GM04503 (cell line): Measurements from ENCODE around the gene MIA2.
"Not testable (repeated sequence)": the region's sequence is repeated elsewhere in the genome, so short reads cannot be mapped to it uniquely, and the experiment has no call there.

Source experiments
- DNase-seq: peaks from one replicate; pipeline ENCODE4 v3.0.0-alpha.2; 2012; ENCODE audit warnings: low read depth

Gene MIA2, protein sequence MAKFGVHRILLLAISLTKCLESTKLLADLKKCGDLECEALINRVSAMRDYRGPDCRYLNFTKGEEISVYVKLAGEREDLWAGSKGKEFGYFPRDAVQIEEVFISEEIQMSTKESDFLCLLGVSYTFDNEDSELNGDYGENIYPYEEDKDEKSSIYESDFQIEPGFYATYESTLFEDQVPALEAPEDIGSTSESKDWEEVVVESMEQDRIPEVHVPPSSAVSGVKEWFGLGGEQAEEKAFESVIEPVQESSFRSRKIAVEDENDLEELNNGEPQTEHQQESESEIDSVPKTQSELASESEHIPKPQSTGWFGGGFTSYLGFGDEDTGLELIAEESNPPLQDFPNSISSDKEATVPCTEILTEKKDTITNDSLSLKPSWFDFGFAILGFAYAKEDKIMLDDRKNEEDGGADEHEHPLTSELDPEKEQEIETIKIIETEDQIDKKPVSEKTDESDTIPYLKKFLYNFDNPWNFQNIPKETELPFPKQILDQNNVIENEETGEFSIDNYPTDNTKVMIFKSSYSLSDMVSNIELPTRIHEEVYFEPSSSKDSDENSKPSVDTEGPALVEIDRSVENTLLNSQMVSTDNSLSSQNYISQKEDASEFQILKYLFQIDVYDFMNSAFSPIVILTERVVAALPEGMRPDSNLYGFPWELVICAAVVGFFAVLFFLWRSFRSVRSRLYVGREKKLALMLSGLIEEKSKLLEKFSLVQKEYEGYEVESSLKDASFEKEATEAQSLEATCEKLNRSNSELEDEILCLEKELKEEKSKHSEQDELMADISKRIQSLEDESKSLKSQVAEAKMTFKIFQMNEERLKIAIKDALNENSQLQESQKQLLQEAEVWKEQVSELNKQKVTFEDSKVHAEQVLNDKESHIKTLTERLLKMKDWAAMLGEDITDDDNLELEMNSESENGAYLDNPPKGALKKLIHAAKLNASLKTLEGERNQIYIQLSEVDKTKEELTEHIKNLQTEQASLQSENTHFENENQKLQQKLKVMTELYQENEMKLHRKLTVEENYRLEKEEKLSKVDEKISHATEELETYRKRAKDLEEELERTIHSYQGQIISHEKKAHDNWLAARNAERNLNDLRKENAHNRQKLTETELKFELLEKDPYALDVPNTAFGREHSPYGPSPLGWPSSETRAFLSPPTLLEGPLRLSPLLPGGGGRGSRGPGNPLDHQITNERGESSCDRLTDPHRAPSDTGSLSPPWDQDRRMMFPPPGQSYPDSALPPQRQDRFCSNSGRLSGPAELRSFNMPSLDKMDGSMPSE (N-terminal part only)

DNA sequence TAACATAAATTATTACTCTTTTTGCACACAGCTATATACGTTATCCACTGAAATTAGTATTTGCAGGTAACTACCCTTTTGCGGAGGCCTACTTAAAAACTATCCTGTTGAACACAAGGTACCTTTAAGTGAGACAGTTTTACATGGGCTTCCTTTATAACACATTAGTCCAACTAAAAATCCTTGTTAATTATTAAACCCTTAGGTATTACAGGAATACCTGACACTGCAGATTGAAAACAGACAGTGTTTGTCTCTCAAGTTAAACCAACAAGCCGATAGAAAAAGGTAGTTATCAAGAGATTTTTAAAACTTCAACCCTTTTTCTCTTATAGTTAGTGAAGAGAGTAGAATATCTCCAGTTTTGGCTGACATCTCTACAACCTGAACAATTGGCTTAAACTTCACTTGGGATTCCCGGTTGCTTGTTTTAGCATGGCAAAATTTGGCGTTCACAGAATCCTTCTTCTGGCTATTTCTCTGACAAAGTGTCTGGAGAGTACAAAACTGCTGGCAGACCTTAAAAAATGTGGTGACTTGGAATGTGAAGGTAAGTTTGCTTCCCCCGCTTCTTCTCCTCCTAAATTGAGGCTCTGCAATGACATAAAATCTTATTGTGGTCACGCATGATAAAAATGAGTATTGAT lies at the start of gene MIA2:
Gene MIA2 (plus strand): TSS at position 236 of the 647 bp plus-strand sequence. CDS start 200 bp downstream, at position 436.
- DNase-seq, result no peak

DNA sequence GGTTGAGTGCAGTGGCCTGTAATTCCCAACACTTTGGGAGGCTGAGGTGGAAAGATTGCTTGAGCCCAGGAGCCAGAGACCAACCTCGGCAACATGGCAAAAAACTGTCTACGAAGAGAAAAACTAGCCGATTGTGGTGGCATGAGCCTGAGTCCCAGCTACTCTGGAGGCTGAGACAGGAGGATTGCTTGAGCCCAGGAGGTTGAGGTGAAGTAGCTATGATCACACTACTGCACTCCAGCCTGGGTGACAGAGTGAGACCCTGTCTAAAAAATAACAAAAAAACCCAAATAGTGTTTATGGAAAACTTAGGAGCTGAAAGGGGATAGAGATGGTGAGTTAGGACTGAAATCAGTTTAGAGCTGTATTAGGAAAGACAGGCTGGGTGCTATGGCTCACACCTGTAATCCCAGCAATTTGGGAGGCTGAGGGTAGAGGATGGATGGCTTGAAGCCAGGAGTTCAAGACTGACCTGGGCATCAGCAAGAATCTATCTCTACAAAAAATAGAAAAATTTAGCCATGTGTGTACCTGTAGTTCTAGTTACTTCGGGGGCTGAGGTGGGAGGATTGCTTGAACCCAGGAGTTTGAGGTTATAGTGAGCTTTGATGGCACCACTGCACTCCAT lies 49.0 kb upstream of the MIA2 start:
- DNase-seq, result no peak

DNA sequence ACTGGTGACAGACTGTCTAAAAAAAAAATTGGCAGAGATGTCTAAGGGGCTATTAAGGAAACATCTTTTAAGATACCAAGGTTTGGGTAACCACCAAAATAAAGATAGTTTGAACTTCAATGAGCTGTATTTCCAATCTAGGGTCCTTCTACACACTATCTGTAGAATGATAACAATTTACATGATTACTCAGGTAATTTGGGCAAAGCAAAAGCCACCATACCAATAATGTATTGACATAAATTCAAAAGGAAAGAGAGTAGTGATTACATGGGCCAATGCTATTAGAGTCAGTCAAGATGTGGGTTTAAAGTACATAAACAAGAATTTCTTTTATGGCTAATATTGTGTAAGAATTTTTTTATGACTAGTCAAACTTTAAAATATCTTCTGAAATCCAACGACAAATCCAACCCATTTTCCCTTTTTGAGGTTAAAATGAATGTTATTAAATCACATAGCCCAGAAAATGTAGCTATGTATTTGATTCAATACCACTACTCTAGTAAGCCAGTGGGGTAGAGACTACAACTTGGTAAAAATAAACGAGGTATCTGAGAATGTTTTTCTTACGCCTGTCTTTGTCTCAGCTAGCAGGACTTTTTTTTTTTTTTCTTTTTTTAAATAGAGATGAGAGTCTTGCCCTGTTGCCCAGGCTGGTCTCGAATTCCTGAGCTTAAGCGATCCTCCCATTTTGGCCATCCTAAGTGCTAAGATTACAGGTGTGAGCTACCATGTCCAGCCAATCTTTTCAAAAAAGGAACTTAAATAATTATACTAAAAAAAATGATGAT lies 48.3 kb upstream of the MIA2 start:
- DNase-seq, result no peak

DNA sequence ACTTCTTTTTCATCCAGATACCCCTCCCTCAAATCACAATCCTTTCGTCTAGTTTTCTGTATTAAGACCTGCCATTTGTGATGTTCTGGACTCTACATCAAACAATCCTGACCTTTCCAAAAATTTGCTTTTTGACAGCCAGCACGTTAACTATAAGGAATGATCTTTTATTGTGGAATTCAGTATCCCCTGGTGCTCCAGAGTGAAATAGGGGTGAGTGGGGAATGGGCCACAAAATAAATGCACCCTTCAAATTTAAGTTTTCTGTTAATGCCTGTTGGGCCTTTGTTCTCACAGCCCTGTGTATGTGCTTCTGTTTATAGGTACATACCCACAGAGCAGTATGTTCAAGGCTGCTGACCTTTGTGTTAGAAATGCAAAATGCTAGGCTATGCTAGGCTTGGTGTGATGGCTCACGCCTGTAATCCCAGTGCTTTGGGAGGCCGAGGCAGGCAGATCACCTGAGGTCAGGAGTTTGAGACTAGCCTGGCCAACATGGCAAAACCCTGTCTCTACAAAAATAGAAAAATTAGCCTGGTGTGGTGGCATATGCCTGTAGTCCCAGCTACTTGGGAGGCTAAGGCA lies 46.7 kb upstream of the MIA2 start:
- no peak for DNase-seq

DNA sequence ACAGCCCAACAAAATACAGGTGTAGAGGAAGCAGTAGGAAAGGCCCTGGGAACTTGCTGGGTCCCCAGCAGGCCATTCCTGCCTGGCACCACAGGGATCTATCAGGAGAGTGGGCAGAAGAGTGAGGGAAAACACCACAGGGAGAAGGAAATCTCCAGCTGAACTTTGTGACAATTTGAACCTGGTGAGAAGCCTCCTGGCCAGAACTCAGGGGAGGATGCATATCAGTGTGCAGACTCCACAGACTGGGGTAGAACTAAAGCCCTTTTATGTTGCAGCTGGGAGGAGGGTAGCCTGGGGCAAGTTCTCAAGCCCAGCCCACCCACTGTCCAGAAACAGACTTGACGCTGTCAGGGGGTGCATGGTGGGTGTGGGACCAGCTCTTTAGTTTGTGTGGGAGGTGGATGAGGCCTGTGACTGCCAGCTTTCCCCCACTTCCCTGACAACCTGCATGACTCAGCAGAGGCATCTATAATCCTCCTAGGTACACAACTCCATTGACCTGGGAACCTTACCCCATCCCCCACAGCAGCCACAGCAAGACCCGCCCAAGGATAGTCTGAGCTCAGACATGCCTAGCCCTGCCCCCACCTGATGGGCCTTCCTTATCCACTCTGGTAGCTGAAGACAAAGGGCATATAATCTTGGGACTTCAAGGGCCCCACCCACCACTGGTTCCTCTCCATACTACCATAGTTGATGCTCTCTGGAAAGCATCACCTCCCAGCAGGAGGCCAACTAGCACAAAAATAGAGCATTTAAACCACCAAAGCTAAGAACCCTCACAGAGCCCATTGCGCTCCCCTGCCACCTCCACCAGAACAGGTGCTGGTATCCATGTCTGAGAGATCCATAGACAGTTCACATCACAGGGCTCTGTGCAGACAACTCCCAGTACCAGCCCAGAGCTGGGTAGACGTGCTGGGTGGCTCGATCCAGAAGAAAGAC lies 29.8 kb upstream of the MIA2 start:
- no peak for DNase-seq

DNA sequence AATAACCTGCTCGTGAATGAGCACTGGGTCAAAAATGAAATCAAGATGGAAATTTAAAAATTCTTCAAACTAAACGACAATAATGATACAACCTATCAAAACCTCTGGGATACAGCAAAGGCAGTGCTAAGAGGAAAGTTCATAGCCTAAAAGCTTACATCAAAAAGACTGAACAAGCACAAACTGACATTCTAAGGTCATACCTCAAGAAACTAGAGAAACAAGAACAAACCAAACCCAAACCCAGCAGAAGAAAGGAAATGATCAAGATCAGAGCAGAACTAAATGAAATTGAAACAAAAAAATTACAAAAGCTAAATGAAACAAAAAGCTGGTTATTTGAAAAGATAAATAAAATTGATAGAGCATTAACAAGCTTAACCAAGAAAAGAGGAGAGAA lies 26.3 kb upstream of the MIA2 start:
- DNase-seq, result not testable (repeated sequence)

DNA sequence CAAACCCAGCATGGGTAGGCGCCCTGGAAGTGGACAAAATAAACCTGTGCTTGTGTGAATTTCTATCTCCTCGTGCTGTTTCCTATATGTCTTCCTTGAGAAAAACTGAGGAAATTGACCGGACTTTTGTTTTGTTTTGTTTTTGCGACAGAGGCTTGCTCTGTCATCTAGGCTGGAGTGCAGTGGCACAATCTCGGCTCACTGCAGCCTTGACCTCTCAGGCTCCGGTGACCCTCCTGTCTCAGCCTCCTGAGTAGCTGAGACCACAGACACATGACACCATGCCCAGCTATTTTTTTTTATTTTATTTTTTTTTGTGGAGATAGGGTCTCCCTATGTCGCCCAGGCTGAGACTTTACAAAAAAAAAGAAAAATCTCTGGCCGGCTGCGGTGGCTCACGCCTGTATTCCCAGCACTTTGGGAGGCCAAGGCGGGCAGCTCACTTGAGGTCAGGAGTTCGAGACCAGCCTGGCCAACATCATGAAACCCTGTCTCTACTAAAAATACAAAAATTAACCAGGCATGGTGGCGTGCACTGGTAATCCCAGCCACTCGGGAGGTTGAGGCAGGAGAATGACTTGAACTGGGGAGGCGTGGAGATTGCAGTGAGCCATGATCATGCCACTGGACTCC lies 22.5 kb upstream of the MIA2 start:
- DNase-seq, result no peak

DNA sequence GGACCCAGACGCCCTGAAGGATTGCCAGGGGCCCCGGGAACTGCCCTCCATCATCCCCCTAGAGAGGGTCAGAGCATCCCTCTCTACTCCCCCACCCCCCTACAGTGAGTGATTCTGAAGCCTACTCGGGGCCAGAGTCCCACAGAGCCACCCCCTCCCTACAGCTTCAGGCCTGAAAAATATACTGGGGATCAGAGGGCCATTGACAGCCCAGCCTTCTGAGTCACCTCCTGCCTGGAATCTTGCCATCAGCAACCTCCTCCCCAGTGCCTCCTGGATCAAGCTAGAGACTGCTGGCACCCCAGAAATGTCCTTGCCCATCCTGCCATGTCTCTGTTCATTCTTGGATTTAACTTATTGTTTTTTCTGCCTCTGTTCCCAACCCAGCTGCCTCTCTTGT lies 21.7 kb upstream of the MIA2 start:
- DNase-seq, result no peak

DNA sequence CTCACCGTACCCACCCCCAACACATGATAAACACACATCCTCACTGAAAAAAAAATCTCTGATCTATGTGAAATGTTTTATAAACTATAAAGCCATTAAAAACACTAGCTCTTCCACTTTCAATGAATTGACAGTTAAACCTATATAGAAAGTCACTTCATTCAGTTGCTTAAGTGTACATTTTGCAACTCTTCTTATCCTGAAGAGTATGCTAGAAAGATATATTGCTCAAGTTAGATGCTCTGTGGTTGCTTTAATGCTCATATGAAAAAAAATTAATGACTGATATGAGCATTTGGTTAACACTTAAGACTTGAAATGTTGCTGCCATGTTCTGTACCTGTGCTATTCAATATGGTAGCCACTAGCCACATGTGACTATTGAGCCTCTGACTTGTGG lies 21.0 kb upstream of the MIA2 start:
- no peak for DNase-seq

DNA sequence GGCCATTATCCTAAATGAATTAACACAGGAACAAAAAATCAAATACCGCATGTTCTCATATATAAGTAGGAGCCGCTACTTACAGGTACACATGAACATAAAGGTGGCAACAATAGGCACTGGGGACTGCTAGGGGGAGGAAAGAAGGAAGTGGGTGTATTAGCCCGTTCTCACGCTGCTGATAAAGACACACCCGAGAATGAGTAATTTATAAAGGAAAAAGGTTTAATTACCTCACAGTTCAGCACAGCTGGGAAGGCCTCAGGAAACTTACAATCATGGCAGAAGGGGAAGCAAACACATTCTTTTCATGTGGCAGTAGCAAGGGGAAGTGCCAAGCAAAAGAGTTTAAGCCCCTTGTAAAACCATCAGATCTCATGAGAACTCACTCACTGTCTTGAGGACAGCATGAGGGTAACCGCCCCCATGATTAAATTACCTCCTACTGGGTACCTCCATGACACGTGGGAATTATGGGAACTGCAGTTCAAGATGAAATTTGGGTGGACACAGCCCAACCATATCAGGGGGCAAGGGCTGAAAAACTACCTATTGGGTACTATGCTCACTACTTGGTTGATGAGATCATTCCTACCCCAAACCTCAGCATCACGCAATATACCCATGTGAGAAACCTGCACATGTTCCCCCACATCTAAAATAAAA lies 16.4 kb upstream of the MIA2 start:
- no peak for DNase-seq

DNA sequence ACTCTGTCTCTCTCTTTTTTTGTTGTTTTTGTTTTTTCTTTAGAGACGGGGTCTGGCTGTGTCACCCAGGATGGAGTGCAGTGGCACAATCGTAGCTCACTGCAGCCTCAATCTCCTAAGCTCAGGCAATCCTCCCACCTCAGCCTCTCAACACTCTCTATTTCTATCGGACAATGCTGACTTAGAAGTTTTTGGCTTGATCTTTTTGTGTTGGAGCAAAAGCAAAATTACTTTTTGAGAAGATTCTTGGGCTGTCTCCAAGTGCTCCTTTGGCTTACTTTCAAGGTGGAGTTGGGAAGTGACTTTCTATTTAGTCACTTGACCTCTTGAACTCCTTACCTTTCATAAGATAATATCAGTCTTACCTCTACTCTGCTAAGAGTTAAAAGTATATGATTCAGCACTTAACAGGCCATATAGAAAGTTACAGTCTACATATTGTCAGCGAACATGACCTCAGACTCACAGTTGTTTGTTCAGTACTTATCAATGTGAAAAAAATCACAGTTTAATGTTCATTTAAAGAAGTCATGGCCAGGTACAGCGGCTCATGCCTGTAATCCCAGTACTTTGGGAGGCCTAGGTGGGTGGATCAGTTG lies 15.4 kb upstream of the MIA2 start:
- DNase-seq, result no peak

DNA sequence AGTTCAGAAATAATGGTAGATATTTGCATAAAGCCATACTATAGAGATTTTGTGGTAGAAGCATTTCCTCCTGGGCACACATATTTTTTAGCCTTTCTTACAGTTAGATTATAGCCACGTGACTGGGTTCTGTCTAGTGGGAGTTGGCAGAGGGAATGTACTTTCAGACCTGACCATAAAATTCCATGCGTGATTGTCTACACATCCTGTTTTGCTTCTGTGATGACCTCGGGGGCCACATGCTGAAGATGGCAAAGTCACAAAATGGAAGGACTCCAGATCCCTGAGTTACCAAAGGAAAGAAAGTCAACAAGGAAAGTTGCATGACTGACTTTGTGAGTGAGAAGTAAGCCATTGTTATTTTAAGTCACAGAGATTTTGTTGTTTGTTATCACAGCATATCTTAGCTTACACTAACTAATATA lies 14.6 kb upstream of the MIA2 start:
- DNase-seq, result peak; percentile 71

DNA sequence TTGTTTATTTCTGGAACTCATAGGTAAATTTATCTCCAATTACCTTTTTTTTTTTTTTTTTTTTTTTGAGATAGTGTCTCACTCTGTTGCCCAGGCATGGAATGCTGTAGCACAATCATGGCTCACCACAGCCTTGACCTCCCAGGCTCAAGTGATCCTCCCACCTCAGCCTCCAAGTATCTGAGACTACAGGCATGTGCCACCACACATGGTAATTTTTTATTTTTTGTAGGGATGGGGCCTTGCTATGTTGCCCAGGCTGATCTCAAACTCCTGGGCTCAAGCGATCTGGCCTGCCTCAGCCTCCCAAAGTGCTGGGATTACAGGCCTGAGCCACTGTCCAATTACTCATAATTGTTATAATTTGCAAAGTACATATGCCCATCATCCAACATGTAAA lies 13.2 kb upstream of the MIA2 start:
- DNase-seq, result not testable (repeated sequence)

DNA sequence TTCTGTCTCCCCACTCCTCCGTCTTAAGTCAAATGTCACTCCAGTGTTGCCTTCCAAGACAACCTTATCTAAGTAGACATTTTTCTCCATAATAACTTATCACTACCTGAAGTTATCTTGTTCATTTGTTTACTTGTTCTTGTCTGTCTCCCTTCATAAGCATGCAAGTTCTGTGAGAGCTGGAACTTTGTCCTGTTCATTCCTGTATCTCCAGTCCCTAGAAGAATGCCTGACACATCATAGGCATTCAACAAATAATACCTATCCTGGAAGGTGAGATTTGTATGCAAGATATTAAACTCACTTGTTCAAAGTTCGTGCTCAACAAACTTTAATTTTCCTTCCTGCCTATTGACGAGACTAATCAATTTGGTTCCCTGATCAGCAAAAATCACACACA lies 5.7 kb upstream of the MIA2 start:
- no peak for DNase-seq

DNA sequence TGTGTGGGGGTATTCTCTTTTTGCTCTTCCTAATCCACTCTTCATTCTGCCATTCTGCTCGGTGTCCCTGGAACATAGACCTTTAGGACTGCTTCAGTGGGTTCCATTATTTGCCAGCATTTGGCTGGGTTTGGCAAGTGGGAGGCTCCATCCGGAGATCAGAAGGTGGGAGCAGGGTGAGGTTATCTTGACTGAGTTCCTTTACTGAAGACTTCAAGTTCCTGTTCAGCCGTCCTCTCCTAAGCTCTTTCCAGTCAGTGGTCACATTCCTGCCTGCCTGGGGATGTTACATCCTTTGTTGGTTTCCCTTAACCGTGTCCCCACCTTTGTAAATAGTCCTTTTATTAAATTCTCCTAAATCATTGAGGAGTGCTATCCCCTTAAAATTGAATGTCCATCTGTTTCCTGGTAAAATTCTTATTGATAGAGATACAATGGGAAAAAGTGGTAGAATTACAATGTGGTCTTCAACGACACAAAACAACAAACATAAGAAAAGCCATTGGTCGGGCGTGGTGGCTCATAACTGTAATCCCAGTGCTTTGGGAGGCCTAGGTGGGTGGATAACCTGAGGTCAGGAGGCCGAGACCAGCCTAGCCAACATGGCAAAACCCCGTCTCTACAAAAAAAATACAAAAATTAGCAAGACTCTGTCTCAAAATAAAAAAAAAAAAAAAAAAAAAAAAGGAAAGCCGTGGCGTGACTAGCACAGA lies 5.0 kb upstream of the MIA2 start:
- no peak for DNase-seq

DNA sequence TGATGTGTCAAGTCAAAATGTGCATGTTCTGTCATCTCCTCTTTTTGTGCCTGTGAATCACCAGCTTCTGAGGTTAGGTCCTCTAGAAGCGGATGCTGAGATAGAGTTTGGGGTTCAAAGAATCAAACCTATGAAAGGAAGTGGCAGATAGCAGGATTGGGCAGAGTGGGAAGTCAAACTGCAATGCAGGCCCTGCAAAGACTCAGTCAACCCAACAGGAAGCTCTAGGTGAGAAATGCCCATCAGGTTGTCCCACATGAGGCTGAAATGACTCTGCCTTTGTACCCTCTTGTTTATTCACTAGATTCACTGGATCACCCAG lies 4.5 kb upstream of the MIA2 start:
- peak; percentile 37 for DNase-seq

DNA sequence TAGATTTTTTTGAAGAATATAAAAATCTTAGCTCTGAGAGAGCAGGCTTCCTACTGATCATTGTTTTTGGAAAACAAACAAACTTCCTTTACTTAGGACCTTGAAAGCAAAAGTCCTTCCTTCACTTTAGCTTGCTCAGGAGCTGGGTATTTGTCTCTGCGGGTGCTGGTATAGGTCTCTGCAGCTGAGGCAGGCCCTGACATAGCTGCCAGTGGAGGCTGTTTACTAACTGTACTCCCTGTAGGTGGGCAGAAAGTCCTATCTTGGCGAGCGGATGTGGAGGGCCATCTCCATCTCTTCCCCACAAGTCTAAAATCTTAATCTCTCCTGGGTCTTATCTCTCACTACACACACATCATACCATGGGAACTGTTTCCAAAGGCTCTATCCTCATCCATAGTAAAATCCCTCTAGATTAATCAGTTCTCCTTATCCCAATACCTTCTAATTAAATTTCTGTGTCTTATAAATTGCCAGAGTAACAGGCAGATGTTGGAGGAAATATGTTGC lies 4.1 kb upstream of the MIA2 start:
- DNase-seq, result no peak
